Measurements from ENCODE around the gene IFRD2. TPM values are rescaled to one million over a fixed set of nuclear protein-coding genes. Genes with fewer than 3 reads are reported as not detected.
A peak's percentile ranks its signal among the peaks of the same experiment; 100 is the strongest.

IFRD2 gene
- total and polyA plus RNA-seq, 9 of the 15 experiments (the other 6 are each of a cell fraction or from before 2014, with no cell fraction given) = 30.5 to 115 (median 52.8) TPM

DNA sequence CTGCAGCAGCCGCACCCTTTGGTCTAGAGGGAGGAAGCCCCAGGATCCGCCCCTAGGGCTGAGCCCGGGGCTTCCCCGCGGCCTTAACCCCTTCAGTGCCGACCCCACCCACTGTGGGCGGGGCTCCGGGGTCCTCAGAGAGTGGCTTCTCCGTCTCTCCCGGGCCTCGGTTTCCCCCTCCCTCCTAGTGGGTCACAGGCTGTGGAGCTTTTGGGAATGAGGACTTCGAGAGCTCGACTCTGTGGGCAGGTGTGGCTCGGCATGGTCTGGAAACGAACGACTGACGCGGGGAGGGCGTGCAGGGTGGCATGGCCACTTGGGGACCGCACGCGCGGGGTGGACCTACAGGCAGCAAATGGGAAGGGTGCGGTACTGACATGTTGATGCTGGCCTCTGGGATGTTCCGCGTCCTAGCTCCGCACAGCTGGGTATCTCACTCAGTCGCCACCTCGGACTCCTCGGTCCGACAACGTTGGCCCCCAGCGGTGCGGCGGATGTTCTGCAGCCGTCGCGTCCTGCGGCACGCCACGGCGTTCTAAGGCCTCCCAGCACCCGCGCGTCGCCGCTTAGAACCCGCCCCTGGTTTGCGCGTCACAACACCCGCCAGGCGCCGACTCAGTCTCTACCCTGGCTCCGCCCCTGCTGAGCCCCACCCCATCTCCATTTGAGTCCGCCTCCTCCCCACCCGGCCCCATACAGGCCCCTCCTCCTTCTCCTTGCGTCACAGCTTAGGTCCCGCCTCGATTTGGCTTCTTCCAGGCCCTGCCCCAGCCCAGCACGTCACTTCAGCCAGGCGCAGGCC is 6.8 kb upstream of the IFRD2 start, which contains the start of the genes HYAL3 and NAA80 (continued):
- TF ChIP-seq, protein P1, sequence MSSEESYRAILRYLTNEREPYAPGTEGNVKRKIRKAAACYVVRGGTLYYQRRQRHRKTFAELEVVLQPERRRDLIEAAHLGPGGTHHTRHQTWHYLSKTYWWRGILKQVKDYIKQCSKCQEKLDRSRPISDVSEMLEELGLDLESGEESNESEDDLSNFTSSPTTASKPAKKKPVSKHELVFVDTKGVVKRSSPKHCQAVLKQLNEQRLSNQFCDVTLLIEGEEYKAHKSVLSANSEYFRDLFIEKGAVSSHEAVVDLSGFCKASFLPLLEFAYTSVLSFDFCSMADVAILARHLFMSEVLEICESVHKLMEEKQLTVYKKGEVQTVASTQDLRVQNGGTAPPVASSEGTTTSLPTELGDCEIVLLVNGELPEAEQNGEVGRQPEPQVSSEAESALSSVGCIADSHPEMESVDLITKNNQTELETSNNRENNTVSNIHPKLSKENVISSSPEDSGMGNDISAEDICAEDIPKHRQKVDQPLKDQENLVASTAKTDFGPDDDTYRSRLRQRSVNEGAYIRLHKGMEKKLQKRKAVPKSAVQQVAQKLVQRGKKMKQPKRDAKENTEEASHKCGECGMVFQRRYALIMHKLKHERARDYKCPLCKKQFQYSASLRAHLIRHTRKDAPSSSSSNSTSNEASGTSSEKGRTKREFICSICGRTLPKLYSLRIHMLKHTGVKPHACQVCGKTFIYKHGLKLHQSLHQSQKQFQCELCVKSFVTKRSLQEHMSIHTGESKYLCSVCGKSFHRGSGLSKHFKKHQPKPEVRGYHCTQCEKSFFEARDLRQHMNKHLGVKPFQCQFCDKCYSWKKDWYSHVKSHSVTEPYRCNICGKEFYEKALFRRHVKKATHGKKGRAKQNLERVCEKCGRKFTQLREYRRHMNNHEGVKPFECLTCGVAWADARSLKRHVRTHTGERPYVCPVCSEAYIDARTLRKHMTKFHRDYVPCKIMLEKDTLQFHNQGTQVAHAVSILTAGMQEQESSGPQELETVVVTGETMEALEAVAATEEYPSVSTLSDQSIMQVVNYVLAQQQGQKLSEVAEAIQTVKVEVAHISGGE (CRISPR knock-in tag; IDR thresholded peaks at IDR 0.05) = no peak; a peak in 1 of 6 replicates
- no peak for TF ChIP-seq ESRRB (CRISPR knock-in tag; IDR thresholded peaks at IDR 0.05; ENCODE audit: borderline replicate concordance)
- no peak for TF ChIP-seq ZNF431 (CRISPR knock-in tag; IDR thresholded peaks at IDR 0.05)
- 0 out of 2 replicates have a peak, but pooled peaks have one; percentile 45 for TF ChIP-seq BCOR (IDR thresholded peaks at IDR 0.05)
- TF ChIP-seq, protein P2, sequence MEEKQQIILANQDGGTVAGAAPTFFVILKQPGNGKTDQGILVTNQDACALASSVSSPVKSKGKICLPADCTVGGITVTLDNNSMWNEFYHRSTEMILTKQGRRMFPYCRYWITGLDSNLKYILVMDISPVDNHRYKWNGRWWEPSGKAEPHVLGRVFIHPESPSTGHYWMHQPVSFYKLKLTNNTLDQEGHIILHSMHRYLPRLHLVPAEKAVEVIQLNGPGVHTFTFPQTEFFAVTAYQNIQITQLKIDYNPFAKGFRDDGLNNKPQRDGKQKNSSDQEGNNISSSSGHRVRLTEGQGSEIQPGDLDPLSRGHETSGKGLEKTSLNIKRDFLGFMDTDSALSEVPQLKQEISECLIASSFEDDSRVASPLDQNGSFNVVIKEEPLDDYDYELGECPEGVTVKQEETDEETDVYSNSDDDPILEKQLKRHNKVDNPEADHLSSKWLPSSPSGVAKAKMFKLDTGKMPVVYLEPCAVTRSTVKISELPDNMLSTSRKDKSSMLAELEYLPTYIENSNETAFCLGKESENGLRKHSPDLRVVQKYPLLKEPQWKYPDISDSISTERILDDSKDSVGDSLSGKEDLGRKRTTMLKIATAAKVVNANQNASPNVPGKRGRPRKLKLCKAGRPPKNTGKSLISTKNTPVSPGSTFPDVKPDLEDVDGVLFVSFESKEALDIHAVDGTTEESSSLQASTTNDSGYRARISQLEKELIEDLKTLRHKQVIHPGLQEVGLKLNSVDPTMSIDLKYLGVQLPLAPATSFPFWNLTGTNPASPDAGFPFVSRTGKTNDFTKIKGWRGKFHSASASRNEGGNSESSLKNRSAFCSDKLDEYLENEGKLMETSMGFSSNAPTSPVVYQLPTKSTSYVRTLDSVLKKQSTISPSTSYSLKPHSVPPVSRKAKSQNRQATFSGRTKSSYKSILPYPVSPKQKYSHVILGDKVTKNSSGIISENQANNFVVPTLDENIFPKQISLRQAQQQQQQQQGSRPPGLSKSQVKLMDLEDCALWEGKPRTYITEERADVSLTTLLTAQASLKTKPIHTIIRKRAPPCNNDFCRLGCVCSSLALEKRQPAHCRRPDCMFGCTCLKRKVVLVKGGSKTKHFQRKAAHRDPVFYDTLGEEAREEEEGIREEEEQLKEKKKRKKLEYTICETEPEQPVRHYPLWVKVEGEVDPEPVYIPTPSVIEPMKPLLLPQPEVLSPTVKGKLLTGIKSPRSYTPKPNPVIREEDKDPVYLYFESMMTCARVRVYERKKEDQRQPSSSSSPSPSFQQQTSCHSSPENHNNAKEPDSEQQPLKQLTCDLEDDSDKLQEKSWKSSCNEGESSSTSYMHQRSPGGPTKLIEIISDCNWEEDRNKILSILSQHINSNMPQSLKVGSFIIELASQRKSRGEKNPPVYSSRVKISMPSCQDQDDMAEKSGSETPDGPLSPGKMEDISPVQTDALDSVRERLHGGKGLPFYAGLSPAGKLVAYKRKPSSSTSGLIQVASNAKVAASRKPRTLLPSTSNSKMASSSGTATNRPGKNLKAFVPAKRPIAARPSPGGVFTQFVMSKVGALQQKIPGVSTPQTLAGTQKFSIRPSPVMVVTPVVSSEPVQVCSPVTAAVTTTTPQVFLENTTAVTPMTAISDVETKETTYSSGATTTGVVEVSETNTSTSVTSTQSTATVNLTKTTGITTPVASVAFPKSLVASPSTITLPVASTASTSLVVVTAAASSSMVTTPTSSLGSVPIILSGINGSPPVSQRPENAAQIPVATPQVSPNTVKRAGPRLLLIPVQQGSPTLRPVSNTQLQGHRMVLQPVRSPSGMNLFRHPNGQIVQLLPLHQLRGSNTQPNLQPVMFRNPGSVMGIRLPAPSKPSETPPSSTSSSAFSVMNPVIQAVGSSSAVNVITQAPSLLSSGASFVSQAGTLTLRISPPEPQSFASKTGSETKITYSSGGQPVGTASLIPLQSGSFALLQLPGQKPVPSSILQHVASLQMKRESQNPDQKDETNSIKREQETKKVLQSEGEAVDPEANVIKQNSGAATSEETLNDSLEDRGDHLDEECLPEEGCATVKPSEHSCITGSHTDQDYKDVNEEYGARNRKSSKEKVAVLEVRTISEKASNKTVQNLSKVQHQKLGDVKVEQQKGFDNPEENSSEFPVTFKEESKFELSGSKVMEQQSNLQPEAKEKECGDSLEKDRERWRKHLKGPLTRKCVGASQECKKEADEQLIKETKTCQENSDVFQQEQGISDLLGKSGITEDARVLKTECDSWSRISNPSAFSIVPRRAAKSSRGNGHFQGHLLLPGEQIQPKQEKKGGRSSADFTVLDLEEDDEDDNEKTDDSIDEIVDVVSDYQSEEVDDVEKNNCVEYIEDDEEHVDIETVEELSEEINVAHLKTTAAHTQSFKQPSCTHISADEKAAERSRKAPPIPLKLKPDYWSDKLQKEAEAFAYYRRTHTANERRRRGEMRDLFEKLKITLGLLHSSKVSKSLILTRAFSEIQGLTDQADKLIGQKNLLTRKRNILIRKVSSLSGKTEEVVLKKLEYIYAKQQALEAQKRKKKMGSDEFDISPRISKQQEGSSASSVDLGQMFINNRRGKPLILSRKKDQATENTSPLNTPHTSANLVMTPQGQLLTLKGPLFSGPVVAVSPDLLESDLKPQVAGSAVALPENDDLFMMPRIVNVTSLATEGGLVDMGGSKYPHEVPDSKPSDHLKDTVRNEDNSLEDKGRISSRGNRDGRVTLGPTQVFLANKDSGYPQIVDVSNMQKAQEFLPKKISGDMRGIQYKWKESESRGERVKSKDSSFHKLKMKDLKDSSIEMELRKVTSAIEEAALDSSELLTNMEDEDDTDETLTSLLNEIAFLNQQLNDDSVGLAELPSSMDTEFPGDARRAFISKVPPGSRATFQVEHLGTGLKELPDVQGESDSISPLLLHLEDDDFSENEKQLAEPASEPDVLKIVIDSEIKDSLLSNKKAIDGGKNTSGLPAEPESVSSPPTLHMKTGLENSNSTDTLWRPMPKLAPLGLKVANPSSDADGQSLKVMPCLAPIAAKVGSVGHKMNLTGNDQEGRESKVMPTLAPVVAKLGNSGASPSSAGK (IDR thresholded peaks at IDR 0.05) = no peak
- no peak for TF ChIP-seq MCM3 (IDR thresholded peaks at IDR 0.05)
